OCI-LY3 (cell line): ENCODE measurements around the gene ACTR10.

Experiments
- EZH2phosphoT487 ChIP-seq: fragments of 200-600 bp; shearing (Covaris generic); IDR thresholded peaks from 2 replicates; pipeline ENCODE4 v1.6.1; 2018; ENCODE audit warnings: antibody characterized with exemption, mixed run types, low read depth
- TF ChIP-seq, protein P1 (sequence below): fragments of 200-600, 300-600 bp; sonication (generic); IDR thresholded peaks from 2 replicates; pipeline ENCODE4 v1.5.1; 2014; ENCODE audit warnings: antibody characterized with exemption, low read length, low read depth

DNA sequence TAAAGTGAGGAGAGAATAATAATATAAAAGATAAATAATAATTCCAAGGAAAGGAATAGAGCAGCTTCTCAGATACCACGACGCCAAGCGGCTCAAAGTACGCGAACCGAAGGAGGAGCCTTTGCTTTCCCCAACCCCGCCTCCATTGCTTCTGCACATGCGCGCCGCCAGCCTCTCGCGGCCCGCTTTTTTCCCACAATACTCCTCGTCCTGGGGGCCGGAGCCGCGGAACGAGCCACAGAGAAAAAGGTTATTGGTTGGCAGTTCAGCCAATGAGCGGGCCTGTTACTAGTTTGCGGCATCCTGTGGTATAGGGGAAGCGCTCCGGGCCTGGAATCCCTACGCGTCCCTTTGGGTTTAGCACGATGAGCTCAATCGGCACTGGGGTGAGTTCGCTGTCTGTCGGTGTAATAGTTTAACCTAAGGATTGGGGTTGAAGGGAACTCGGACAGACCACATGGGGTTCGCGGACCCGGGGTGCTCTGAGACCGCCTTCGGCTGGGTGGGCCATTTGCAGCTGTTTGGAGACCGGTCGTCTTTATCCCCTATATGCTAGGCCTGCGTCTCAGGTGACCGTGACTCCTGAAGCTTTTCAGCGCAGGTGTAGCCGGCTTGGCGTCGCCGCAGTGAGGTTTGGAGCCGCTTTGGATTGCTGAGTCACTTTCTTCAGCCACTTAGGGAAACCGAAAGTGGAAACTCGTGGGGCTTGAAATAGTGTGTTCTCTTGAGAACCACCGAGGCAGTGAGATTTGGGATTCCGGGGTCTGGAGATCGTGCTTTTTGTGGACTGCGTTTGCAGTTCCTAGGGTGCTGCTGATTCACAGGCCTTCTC is 44.8 kb downstream of the ACTR10 start, which contains the start of gene PSMA3:
- TF ChIP-seq, protein P1, sequence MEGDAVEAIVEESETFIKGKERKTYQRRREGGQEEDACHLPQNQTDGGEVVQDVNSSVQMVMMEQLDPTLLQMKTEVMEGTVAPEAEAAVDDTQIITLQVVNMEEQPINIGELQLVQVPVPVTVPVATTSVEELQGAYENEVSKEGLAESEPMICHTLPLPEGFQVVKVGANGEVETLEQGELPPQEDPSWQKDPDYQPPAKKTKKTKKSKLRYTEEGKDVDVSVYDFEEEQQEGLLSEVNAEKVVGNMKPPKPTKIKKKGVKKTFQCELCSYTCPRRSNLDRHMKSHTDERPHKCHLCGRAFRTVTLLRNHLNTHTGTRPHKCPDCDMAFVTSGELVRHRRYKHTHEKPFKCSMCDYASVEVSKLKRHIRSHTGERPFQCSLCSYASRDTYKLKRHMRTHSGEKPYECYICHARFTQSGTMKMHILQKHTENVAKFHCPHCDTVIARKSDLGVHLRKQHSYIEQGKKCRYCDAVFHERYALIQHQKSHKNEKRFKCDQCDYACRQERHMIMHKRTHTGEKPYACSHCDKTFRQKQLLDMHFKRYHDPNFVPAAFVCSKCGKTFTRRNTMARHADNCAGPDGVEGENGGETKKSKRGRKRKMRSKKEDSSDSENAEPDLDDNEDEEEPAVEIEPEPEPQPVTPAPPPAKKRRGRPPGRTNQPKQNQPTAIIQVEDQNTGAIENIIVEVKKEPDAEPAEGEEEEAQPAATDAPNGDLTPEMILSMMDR, result no peak
- TF ChIP-seq EZH2phosphoT487, result no peak
